Measurements from ENCODE around the gene TVP23A.

GRCh38 chr16:10729104-10730048 lies 89.2 kb downstream of the TVP23A start:
- TF ChIP-seq FOXM1 (IDR thresholded peaks at IDR 0.05; ENCODE audit: borderline replicate concordance, low read depth), result no peak
- no peak for TF ChIP-seq EP300 (IDR thresholded peaks at IDR 0.05; ENCODE audit: borderline replicate concordance)
